ACHN (cell line): ENCODE results near the gene FBXL13.
A peak's percentile ranks its signal among the peaks of the same experiment; 100 is the strongest.
"Not testable (repeated sequence)": the region's sequence is repeated elsewhere in the genome, so short reads cannot be mapped to it uniquely, and the experiment has no call there.

ENCODE experiments used
- DNase-seq: peaks from one replicate; pipeline ENCODE4 v3.0.0-alpha.2; 2015
- in situ Hi-C: cut with HindIII; loops from 2 replicates; pipeline ENCODE4 v1.10.0; 2017; ENCODE audit warnings: low sequenced_read_pairs, low pct_ligation_motif_present, low pct_unique_long_range_greater_than_20kb

The FBXL13 gene

GRCh38 chr7:102823390-102824119 lies 251.0 kb downstream of the FBXL13 start:
- in situ Hi-C loops, result no loop called here
- peak; percentile 74 for DNase-seq

DNA sequence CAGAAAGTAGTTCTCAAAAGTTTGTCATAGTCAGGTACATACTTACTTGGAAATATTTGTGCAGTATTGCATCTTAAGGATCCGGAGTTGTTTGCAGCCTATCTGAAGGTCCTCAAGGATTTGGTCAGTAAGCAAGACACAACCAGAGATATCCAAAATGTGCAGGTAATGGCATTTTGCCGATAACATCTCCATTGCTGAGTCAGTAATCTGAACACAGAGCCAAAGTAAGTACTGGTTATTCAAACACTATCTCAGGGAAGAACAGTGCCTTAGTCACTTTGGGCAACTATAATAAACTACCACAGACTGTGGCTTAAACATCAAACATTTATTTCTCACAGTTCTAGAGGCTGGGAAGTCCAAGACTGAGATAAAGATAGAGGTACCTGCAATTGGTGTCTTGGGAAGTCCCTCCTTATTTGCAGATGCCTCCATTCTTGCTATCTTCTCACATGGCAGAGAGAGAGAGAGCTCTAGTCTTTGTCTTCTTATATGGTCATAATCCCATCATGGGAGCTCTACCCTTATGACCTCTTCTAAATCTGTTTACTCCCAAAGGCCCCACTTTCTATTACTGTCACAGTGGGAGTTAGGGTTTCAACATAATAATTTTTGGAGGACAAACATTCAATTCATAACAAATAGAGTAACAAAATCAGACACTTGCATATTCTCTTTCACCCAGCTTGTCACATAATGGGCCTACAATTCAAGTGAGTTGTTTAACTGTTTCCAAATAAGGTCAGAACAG lies 252.4 kb downstream of the FBXL13 start:
- DNase-seq, result no peak
- in situ Hi-C loops, result no loop called here

DNA sequence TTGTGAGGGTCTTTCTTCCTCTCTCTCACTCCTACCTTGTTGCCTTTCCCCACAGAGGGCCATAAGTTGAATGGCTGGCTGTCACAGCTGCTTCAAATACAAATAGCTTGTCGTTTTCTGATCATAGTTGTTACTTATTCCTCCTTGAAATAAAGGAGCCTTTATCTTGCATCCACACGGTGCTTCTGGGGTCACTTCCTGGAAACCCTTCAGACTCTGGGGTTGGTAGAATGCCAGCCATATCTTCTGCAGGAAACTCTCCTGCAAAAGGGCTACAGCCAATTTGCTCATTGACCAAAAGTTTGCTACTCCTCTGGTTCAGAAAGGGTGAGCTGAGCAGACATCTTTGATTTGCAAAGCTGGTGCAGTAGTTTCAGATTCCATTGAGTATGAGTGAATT lies 255.4 kb downstream of the FBXL13 start:
- in situ Hi-C loops, result no loop called here
- DNase-seq, result no peak

GRCh38 chr7:102817616-102818573 lies 256.7 kb downstream of the FBXL13 start:
- in situ Hi-C loops, result no loop called here
- no peak for DNase-seq

GRCh38 chr7:102814025-102814471 lies 260.5 kb downstream of the FBXL13 start:
- in situ Hi-C loops, result no loop called here

GRCh38 chr7:102813191-102814024 lies 261.2 kb downstream of the FBXL13 start:
- in situ Hi-C loops, result no loop called here
- no peak for DNase-seq

More at GRCh38 chr7:102814025-102814471, 260.5 kb downstream of the FBXL13 start:
- peak; percentile 53 for DNase-seq

GRCh38 chr7:102811942-102812678 lies 262.5 kb downstream of the FBXL13 start:
- DNase-seq, result no peak

GRCh38 chr7:102810916-102811315 lies 263.7 kb downstream of the FBXL13 start:
- DNase-seq, result no peak
- in situ Hi-C loops, result no loop called here

More at GRCh38 chr7:102811942-102812678, 262.5 kb downstream of the FBXL13 start:
- in situ Hi-C loops, result no loop called here

DNA sequence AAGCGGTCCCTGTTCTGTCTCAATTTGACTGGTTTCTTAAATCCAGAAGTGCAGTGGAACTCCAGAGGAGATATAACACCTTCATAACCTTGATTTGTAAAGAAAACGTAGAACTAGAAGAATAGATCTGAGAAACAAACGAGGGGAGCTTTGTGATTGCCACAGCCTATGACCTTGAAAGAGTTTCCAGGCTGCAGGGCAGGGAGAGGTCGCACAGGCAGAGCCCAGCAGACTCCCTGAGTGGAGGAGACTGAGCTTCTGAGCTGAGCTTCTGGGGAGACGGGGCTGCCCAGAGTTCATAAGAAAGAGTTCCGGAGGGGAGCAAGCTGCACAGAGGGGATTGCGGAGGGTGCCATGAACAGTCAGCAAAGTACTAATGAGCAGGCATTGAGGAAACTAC lies 268.0 kb downstream of the FBXL13 start:
- DNase-seq, result no peak
- in situ Hi-C loops, result no loop called here

GRCh38 chr7:102795987-102796595 lies 278.5 kb downstream of the FBXL13 start:
- in situ Hi-C loops, DNase-seq: not testable (repeated sequence)

DNA sequence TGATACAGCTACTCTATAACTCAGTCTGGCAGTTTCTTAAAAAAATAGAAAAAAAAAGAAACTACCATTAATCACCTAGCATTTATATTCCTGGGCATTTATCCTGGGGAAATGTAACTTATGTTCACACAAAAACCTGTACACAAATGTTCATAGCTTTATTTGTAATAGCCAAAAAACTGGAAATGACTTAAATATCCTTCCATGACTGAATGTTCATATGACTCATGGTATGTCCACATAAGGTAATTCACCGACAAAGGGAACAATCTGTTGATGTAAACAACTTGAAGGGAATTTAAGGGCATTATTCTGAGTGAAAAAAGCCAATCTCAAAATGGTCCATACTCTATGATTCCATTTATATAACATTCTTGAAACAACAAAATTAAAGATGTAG lies 280.0 kb downstream of the FBXL13 start:
- DNase-seq, in situ Hi-C loops: not testable (repeated sequence)

- in situ Hi-C loops, DNase-seq: not testable (repeated sequence)
Measured at GRCh38 chr7:102791831-102792230, 282.8 kb downstream of the FBXL13 start.

DNA sequence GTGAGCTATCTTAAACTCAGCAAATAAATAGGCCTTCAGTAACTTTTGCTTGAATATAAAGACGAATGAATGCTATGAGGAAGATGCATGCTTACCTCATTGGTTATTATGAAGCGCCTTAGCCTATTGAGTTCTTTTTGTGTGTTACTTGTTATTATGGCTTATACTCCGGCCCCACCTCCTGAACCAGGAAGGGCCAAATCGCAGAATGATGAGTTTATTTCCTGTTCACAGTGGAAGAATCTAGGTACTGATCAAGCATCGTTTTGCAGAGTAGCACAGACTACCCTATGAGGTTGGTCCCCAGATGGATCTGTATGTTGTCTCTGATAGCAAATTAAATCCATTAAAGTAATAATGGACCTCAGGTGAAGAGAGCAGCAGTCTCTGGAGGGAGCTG lies 283.2 kb downstream of the FBXL13 start:
- in situ Hi-C loops, result not testable (repeated sequence)

GRCh38 chr7:102790364-102791100 lies 284.1 kb downstream of the FBXL13 start:
- in situ Hi-C loops, DNase-seq: not testable (repeated sequence)

More for the DNA sequence above, 283.2 kb downstream of the FBXL13 start:
- not testable (repeated sequence) for DNase-seq

DNA sequence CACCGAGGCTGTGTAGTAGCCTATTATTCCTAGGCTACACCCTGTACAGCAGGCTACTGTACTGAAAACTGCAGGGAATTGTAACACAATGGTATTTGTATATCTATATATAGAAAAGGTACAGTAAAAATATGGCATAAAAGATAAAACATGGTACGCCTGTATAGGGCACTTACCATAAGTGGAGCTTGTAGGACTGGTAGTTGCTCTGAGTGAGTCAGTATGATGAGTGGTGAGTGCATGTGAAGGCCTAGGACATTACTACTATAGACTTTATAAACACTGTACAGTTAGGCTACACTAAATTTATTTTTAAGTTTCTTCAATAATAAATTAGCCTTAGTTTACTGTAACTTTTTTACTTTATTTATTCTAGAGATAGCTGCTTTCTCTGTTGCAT lies 285.8 kb downstream of the FBXL13 start:
- in situ Hi-C loops, DNase-seq: not testable (repeated sequence)

DNA sequence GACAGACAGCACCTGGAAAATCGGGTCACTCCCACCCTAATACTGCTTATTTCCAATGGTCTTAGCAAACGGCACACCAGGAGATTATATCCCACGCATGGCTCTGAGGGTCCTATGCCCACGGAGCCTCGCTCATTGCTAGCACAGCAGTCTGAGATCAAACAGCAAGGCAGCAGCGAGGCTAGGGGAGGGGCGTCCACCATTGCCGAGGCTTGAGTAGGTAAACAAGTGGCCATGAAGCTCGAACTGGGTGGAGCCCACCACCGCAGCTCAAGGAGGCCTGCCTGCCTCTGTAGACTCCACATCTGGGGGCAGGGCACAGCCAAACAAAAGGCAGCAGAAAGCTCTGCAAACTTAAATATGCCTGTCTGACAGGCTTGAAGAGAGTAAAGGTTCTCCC lies 293.7 kb downstream of the FBXL13 start:
- DNase-seq, in situ Hi-C loops: not testable (repeated sequence)
